ENCODE results near the gene PSMA5.
A peak's percentile ranks its signal among the peaks of the same experiment; 100 is the strongest.
"Not testable (repeated sequence)": the region's sequence is repeated elsewhere in the genome, so short reads cannot be mapped to it uniquely, and the experiment has no call there.

PSMA5 gene

DNA sequence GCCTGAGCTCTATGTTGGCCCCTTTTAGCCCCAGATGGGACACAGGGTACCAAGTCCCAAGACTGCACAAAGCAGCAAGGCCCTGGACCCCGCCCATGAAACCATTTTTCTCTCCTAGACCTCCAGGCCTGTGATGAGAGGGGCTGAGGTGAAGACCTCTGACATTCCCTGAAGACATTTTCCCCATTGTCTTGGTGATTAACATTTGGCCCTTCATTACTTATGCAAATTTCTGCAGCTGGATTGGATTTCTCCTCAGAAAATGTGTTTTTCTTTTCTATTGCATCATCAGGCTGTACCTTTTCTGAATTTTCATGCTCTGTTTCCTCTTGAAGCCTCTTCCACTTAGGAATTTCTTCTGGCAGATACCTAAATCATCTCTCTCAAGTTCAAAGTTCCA is 8.2 kb upstream of the PSMA5 start:
- peak in 1 of 10 donors; percentile 25 for DNase-seq
- intact Hi-C loops (cut with DNase I), result no loop called here

DNA sequence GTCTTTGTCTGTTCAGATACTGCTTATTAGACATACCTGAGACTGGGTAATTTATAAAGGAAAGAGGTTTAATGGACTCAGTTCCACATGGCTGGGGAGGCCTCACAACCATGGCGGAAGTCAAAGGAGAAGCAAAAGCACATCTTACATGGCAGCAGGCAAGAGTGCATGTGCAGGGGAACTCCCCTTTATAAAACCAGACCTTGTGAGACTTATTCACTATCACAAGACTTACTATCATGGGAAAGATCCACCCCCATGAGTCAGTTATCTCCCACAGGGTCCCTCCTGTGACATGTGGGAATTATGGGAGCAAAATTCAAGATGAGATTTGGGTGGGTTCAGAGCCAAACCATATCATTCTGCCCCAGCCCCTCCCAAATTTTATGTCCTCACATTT is 7.1 kb upstream of the PSMA5 start:
- no peak for DNase-seq
- intact Hi-C loops (cut with DNase I), result no loop called here

DNA sequence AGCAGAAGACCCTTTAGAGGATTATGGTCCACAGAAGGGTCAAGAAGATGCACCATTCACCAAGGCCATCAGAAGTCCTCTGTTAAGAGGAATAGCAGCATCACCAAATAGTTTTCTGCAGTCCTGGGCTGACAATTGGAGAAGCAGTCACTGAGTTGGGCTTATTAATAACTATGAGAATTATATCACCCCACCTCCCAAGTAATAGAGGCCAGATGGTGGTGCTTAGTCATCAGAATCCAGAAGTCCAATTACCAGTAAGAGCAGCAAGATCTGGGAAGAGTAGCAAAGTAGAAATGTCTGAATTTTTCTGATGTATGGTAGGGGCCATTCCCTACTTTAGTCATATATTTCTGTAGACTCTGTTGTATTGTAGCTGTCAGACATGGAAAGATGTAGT is 6.1 kb upstream of the PSMA5 start:
- intact Hi-C loops (cut with DNase I), result no loop called here
- no peak for DNase-seq

DNA sequence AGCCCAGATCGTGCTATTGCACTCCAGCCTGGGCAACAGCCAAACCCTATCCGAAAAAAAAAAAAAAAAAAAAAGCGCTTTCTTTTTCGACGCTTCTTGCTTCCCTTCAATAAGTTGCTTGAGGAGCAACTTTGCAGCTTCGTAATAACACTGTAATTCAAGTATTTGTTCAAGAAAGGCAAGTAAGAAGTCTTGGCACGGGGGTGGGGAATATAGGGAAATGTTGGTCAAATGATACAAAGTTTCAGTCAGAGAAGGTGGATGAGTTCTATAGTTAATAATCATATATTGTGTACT is 871 bp upstream of the PSMA5 start:
- no peak for DNase-seq
- intact Hi-C loops (cut with DNase I), result loop anchor here (2.0 kb wide), 2 partner anchors 56 to 106 kb away; partner anchors contain the start of gene ATXN7L2

DNA sequence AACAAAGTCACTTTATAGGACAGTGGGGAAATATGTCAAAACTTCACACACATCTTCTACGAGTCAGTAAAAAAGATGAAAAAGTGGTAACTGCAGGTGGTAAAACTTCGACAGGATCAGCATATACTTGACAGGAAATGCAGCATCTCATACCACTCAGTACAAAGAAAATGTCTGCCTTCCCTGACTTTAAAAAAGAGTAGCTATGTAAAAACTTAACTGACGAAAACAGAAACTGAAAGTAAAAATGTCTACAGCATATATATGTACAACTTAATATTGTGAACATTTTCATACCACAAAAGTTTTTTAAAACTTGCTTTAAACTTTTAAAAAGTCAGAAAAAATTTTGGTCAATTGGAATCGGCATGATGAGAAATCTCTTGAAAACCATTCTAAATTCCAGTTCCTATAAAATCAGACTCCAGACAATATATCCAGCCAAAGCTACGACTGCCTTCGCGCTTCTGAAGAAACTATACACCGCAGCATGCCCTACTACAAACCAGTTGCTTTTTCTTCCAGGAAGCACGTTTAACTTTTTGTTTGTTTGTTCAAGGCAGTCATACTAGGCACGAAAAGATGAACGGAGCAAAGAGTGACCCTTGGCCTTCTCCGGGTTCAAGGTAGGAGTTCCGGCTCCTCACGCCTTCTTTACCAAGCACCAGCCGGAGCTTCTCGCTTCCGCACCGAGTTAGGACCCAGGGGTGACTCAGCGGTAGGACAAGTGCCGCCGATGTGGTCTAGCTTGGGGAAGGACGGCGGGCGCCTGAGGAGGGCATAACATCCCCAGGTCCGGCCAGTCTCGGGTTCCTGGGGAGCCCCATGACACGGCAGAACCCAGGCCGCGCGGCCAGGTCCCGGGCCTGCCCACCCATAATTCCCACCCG is 612 bp downstream of the PSMA5 start:
- intact Hi-C loops (cut with DNase I), result loop anchor here (2.0 kb wide), 2 partner anchors 57 to 107 kb away; partner anchors contain the start of gene ATXN7L2
- DNase-seq, result peak in 1 of 10 donors; percentile 10

DNA sequence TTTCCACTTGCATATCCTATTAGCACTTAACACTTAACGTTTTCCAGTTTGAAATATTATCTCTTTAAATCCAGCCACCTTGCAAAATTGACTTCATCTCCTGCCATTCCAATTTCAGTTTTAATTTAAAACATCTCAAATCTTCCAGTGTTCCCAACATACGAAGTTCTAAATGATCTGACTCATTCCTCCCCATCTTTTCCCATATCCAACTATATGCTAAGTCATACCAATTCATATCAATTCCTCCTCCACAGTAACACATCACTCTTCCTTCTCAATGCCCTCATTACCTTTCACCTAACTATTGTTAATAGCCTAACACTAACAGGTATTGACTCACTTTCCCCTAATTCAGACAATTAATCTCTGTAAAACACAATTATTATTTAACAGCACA is 2.8 kb downstream of the PSMA5 start:
- intact Hi-C loops (cut with DNase I), result no loop called here
- DNase-seq, result no peak

DNA sequence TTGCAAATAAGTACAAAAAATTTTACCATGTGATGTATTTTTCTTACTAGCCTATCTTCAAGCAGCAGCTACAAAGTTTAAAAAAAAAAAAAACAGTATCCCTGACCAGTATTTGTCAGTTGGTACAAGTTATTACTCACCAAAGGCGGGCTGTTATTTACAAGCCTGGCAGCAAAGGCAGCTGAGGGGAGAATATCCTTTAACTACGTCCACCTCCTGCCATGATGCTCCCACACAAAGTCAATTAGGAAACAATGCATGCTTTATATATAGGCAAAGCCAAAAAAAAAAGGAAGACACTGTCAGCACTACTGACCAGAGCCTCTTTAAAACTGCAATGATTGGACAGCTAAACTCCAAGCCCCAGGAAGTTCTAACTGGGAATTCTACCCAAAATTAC is 13.7 kb downstream of the PSMA5 start:
- DNase-seq, result no peak
- intact Hi-C loops (cut with DNase I), result no loop called here

DNA sequence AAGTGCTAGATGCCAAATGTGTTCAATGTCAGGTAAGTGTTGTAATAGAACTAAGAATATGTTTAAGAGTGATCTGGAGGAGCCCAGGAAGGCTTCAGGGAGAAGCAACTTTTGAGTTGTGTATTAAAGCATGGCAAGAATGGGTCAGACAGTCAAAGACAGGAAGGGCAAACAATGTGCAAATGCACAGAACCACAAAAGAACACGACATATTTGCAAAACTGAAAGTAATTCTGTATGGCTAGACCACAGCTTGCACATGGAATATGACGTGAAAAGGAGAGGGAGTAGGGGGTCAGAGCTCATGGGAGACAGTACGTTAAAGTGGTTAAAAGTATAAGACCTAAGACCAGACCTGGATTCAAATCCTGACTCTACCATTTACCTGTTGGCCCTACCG is 21.4 kb downstream of the PSMA5 start:
- DNase-seq, result no peak
- intact Hi-C loops (cut with DNase I), result loop anchor here (10.0 kb wide), 1 partner anchor 300 kb away; no protein-coding TSS in a partner anchor

DNA sequence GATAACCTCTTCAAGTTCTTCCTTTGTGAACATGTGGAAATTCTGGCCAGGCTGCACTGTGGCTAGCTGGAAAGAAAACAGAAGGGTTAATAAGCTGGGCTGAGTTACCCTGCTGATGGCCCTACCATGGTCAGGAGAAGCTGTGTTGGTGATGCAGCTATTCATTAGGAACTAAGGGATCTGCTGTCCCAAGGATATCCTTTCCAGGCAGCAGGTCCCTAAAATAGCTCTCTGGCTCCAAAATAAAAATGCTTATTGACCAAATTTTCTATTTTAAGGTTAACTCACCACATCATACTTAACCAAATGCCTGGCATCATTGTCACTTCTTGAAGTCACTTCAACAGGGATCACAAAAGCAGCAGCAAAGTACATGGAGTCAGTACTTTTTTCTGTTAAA is 24.2 kb downstream of the PSMA5 start:
- DNase-seq, result no peak
- intact Hi-C loops (cut with DNase I), result loop anchor here (10.0 kb wide), 1 partner anchor 297 kb away; no protein-coding TSS in a partner anchor

DNA sequence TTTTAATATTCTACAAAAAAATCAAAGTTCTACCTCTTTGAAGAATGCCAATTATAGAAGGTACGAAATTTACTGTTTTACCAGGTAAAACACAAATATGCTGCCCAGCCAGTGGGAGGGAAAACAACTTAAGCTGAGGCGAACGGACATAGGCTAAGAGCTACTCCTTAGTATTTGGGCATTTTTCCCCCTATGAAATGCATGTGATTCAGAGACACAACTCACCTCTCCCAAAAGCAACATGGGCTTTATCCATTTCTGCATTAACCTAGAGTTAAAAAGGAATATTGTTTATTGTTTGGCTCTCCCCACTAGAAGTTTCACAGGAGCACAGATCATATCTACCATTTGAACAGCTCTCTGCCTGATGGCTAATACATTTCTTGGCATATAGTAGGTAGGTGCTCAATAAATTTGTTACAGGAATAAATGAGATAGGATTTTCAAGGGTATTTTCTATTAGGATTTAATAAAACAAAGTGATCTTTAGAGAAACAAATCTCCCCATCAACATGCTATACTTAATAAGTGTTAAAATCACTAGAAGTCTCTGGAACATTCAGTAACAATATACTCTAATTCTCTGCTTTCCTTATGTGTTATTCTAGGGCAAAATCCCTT is 26.1 kb downstream of the PSMA5 start:
- intact Hi-C loops (cut with DNase I), result loop anchor here (10.0 kb wide), 1 partner anchor 295 kb away; no protein-coding TSS in a partner anchor
- DNase-seq, result no peak

DNA sequence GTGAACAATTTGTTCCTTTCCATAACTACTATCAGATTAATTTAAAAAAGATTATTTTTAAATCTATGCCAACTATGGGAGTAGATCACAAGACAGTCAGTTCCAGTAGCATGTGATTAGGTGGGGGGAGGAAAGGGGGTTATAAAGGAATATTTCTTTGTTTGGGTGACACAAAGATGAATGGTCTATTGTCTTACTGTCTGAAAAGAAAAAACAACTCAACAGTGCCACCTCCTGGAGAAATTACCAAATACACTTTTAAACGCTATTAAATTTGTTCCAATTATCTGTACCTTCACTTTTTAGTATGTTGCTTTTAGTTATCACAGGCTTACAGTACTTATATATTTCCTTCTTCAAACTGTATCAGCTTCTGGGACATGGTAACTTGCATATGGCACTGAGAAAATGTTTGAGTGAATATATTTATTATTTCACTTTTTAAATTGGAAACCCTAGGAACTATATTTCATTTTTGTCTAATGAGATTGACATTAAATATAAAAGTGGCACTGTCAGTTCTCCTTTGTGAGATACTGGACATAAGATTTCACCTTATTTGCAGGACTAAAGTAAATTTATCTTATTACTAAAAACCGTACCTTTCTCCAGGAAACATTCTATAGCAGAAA is 26.8 kb downstream of the PSMA5 start:
- intact Hi-C loops (cut with DNase I), result loop anchor here (1.0 to 10.0 kb wide), 4 partner anchors 85 to 199 kb away; partner anchors contain the start of gene PSRC1
- DNase-seq, result peak in 1 of 10 donors; percentile 34

DNA sequence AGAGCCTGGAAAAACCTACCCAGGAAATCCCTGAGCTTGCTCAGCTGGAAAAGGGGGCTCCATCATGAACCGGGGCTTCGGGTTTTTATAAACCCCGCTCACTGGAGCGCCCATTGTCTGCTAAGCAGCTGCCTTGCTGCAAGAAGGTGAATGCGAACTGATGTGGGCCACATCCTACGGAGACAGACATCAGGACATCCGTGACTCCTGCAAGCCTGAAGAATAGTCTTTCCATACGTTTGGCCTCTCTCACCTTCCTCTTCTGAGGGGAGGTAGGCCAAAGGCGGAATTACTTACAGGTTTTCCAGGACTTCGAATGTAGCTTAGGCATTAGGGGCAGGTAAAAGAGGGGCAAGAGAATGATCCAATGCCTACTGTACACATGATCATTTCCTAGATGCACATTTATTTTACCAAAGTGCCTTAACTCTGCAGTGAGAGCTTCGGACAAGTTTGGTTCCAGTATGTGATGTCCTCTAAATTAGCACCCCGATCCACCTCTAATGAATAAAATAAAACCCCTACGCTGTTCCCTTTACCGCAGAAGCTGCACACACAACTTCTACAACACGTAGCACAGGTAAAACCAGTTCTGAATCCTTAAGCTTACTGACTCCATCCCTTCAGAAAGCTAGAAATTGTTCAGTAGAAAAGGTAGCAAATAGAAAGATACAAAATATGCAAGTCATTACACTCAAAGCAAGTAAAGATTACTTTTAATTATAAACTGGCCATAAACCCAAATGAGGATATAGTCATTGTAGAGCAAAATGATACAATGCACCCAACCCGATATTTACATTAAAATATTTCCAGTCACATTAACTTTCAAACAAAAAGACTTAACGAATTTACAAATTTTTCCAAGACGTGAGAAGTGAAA is 27.7 kb downstream of the PSMA5 start:
- peak in 1 of 10 donors; percentile 20 for DNase-seq
- intact Hi-C loops (cut with DNase I), result loop anchor here (1.0 to 10.0 kb wide), 4 partner anchors 84 to 198 kb away; partner anchors contain the start of gene PSRC1

DNA sequence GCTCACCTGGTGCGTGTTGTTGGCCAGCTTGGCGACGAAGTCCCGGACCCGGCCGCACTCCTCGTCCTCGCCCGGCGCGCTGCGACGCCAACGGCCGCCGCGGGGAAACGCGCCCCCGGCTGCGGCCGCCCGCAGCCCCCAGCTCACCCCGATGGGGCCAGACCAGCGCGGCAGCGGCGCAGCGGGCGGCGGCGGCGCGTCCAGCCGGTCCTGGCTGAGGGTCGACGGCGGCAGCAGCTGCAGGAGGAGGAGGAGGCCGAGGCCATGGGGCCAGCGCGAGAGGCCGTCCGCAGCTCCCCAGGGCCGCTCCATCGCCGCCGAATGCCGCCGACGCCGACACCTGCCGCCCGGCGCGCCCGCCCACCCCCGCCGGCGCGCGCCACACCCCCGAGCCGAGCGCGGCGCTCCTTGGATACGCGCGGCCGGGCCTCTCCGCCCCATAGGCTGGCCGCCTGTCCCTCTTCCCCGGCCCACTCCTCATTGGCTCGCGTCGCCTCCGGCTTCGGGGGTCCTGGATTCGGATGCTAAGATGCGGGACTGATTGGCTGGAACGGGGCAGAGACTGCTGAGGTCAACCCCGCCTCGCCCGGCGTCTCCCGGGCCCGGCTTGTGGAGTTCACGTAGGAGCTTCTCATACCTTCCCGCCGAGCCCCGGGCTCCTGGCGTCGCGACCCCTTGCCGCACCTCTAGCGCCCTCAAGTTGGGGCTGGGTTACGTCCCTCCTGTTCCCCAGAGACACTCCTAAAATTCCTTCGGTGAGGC is 28.5 kb downstream of the PSMA5 start, which contains the start of gene SORT1:
Gene SORT1, minus strand, starts transcription at position 338 of the 762 bp plus-strand sequence. Its CDS starts 26 bp downstream, at position 312.
- DNase-seq, result peak; percentile 93 to 99 (median 96)
- intact Hi-C loops (cut with DNase I), result loop anchor here (1.0 to 10.0 kb wide), 4 partner anchors 83 to 197 kb away; no protein-coding TSS in a partner anchor

DNA sequence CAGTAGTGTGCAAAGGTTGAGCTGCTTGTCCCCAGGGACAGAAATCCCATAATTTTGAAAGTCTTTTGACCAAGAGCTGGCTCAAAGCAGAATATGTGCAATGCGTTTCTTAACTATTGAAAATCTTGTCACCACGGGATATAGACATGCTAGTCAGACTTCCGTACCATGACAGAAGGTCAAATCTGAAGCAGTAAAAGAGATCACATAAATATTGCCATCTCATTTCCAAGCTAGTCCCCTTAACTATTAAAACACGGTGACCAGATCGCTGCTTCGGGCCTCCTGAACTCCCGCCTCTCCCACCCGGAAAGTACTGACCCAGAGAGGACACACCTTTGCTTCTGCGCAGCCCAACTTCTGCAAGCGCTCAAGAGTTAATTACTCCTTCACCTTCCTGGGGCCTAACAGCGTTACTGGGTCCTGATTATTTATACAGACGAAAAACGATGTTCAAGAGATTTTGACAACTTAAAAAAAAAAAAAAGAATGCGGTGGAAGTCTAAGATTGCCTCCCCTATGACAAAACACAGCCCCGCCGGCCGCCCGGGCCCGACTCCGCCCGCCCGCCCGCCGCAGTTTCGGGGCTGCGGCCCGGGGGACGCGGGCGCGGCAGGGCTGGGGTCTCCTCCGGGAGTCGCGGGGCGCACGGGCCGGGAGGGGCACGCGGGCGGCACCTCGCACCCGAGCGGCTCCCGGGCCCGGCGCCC is 29.2 kb downstream of the PSMA5 start:
- DNase-seq, result no peak
- intact Hi-C loops (cut with DNase I), result loop anchor here (1.0 to 10.0 kb wide), 3 partner anchors 82 to 135 kb away; no protein-coding TSS in a partner anchor

DNA sequence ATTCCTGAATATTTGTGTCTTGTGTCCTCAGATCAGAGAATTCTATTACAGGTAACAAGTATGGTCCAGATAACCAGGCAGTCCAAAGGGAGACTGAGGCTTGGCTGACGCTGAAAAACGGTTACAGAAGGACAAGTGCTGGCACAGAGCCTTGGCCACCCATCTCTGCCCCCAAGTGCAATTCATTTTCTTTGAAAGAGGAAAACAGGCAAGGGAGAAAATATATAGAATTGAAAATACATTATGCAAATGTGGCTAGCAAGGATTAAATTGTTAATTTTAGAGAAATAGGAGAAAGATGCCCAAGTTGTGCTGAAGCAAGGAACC is 29.8 kb downstream of the PSMA5 start:
- DNase-seq, result peak in 2 of 10 donors; percentile 16 to 52
- intact Hi-C loops (cut with DNase I), result loop anchor here (5.0 to 10.0 kb wide), 2 partner anchors 82 to 134 kb away; no protein-coding TSS in a partner anchor

DNA sequence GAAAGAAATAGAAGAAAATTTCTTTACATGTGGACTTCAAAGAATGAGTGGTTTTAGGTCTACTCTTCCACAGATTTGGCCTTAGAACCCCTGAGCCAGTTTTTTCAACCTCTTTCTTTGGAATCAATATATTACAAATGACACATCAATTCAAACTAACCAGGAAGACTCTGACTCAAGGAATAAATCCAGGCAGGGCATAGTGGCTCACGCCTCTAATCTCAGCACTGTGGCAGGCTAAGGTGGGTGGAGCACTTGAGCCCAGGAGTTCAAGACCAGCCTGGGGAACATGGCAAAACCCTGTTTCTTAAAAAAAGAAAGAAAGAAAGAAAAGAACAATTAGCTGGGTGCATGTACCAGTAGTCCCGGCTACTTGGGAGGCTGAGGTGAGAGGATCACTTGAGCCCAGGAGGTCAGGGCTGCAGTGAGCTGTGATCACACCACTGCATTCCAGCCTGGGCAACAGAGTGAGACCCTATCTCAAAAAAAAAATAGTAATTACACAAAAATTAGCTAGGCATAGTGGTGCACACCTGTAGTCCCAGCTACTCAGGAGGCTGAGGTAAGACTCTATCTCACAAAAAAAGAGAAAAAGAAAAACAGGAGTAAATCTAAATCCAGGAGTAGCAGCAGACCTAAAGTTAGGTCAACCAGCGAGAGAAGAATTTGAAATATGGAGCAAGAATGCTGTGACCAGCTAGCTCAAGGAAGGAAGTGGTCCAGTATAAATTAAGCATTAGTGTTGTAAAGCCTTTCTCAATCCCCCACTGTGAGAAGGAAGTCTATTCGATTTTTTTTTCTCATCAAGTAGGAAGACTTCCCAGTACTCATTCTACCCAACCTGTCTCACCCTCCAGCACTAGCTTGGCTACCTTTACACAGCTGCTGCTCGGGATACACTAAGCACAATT is 30.4 kb downstream of the PSMA5 start:
- intact Hi-C loops (cut with DNase I), result loop anchor here (5.0 to 10.0 kb wide), 2 partner anchors 81 to 134 kb away; no protein-coding TSS in a partner anchor

DNA sequence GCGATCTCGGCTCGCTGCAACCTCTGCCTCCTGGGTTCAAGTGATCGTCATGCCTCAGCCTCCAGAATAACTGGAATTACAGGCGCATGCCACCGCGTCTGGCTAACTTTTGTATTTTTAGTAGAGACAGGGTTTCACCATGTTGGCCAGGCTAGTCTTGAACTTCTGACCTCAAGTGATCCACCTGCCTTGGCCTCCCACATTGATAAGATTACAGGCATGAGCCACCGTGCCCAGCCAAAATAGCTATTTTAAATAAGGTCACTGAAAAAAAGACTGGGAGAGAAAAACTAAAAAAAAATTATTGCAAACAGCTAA is 31.0 kb downstream of the PSMA5 start:
- intact Hi-C loops (cut with DNase I), result loop anchor here (5.0 to 10.0 kb wide), 2 partner anchors 80 to 133 kb away; no protein-coding TSS in a partner anchor
- DNase-seq, result not testable (repeated sequence)

More for the DNA sequence above, 30.4 kb downstream of the PSMA5 start:
- DNase-seq, result no peak

Data from posterior cingulate gyrus (tissue), 11 donors.